HG03175 (cell line): ENCODE measurements around the gene UPK3B.
"Not testable (repeated sequence)": the region's sequence is repeated elsewhere in the genome, so short reads cannot be mapped to it uniquely, and the experiment has no call there.

ENCODE experiments used
- ATAC-seq: cut with Tn5 transposase; IDR thresholded peaks from one replicate; pipeline ENCODE4 v1.9.1; 2021; ENCODE audit warnings: mild to moderate bottlenecking, moderate library complexity; ENCODE audit not compliant: unreplicated experiment

UPK3B gene

DNA sequence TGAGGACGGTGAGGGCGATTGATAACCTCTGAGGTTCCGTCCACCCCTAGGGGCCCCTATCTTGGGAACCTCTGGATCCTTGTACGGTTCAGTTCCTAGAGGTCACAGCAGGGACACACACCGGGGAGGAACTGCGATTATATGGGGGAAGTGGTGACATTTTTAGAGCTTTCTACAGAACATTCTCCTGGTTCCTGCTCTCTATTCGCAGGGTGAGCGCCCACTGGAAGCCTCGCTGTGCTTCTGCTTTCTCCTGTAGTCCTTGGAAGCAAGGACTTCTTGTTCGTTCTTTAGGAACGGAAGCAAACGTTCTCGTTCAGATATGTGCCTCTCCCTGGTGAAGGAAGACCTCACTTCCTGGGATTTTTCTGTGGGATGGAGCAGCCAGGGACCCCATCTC, 22.4 kb upstream of the UPK3B start:
- ATAC-seq: not testable (repeated sequence)

DNA sequence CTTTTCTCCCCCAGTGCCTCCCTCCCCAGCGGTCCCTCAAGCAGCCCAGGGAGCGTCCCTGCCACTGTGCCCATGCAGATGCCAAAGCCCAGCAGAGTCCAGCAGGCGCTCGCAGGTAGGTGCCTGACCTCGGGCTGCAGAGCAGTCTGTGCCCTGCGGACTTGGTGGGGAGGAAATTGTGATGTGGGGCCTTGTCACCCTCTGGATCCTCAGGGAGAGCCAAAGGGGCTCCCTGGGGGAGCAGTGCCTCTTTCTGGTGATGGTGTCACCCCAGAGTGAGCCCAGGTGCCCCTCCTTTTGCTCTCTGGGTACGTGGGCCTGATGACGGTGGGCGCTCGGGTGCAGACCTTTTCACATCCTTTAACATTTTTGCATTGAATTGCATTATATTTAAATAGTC, 18.2 kb upstream of the UPK3B start:
- ATAC-seq: not testable (repeated sequence)

GRCh38 chr7:76495717-76496116, 14.6 kb upstream of the UPK3B start:
- not testable (repeated sequence) for ATAC-seq

DNA sequence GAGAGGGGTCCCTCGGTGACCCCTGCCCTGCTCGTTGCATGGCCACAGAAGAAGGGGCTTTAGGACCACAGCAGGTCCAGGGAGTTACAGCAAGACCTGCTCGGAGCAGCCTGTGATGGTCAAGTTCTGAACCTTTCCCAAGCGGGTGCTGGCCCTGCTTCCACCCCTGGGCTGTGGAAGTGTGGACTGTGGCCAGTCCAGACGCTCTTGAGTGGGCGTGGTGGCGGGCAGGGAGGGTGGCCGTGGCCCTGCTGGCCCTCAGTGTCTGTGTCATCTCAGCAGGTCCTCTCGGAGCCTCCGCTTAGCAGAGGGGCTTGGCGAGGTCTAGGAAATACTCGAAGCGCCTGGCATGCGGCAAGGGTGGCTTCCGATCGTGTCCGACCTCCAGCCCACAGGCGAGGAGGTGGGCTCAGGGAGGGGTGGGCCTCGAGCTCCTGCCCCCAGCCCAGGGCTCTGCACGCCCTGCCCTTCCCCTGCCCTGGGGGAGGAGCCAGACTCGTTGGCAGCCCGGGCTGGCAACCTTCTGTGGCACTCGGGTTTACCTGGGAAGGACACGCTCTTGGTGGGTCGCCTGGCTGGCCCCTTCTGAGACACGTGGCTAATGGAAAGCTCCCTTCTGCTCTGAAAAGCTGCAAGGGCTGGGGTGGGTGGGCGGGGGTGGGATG, 12.3 kb upstream of the UPK3B start:
- not testable (repeated sequence) for ATAC-seq

DNA sequence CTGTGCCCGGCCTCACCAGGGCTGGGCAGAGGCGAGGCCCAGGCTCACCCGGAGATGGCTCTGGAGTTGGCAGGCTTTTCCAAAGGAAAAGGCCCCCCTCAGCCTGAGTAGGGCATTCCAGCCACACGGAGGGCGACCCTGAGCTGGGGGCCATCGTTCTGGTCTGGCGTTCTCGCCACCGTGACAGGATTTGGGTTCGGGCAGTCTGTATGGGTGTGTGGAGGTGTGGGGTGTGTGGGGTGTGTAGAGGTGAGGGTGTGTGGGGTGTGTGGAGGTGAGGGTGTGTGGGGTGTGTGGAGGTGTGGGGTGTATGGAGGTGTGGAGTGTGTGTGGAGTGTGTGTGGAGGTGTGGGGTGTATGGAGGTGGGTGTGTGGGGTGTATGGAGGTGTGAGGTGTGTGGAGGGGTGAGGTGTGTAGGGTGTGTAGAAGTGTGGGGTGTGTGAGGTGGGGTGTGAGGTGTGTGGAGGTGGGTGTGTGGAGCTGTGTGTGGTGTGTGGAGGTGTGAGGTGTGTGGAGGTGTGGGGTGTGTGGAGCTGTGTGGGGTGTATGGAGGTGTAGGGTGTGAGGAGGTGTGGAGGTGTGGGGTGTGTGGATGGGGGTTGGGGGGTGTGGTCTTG, 11.7 kb upstream of the UPK3B start:
- not testable (repeated sequence) for ATAC-seq

GRCh38 chr7:76499201-76499923, 11.0 kb upstream of the UPK3B start:
- ATAC-seq: not testable (repeated sequence)

DNA sequence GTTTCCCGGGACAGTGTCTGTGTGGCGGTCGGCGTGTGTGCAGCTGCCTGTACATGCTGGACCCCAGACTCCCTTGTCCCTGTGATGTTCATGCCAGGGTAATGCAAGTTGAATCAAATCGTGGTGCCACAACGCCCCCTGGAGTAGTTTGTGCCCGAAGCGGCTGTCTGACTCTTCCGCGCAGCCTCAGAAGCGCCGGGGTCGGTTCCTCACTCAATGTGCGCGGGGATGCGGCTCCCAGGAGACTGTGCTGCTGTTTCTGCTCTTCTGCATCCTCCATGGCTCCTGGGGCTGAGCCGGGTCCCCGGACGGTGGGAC, 10.5 kb upstream of the UPK3B start:
- ATAC-seq: not testable (repeated sequence)

DNA sequence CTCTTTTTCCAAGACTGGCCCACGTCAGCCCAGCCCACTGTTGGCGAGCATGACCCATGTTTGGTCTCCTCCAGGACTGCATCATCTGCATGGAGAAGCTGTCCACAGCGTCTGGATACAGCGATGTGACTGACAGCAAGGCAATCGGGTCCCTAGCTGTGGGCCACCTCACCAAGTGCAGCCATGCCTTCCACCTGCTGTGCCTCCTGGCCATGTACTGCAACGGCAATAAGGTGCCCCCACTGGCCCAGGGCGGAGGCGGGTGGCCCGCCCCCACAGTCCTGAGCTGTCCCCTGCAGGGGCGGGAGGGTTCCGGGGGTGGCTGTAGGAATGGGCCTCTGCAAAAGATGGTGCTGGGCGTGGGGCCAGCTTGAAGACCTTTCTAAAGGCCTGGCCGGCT, 8.1 kb upstream of the UPK3B start:
- ATAC-seq: not testable (repeated sequence)

DNA sequence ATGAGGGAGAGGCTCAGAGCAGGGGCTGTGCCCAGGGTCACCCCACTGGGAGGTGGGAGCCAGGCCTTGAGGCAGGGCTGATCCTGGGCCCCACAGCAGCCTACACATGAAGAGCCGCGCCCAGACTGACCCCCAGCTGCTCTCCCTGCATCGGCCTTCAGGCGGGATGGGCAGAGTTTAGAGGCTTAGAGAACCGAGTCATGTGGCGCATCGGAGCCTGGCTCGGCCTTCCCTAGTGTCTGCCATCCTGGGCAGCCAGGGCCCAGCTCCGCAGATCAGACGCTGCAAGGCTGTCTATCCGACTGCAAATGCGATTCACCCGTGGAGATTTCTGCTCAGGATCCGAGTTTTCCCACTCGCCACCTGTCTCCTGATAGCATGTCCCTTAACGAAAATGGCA, 7.5 kb upstream of the UPK3B start:
- not testable (repeated sequence) for ATAC-seq

DNA sequence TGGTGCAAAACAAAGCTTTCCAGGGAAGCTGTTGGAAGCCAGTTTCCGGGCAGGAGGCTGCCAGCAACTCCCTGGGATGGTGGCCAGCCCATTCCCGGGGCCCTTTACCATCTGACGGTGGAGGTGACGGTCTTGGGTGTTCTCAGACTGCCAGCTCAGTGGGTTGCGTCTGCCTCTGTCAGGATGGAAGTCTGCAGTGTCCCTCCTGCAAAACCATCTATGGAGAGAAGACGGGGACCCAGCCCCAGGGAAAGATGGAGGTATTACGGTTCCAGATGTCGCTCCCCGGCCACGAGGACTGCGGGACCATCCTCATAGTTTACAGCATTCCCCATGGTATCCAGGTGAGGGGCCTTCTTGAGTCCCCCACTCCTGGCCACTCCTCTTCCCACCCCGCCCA, 7.1 kb upstream of the UPK3B start:
- ATAC-seq: not testable (repeated sequence)

DNA sequence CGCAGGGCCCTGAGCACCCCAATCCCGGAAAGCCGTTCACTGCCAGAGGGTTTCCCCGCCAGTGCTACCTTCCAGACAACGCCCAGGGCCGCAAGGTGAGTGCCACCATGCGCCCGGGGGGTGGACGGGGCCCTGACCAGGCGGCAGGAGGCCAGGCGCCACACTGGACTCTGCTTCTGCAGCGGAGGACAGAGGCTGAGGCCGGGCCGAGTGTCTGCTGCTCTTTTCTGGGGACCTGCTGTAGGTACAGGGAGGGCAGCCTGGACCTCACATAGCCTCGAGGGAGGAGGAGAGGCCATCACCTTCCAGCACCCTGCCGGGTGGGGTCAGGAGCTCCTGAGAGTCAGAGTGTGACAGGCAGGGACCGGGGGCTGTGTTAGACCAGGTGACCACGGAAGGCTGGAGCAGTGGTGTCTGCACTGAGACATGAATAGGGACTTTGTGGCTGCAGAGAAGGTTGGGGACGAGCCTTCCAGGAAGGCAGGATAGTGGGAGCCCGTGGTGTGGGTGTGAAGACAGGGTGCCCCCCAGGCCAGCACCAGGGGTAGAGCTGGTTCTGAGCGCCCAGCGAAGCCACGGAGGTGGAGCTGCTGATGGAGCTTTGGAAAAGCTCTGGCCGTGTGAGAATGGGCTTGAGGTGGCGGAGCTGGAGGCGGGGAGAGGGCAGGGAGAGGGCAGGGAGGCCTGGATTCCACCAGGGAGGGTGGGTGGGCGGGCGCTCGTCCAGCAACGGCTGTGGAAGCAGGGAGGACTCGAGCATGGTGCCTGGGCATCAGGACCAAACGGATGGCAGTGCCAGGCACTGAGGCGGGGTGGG, 5.8 kb upstream of the UPK3B start:
- not testable (repeated sequence) for ATAC-seq

GRCh38 chr7:76505168-76506080, 4.9 kb upstream of the UPK3B start:
- ATAC-seq: no peak

GRCh38 chr7:76506081-76506440, 4.3 kb upstream of the UPK3B start:
- ATAC-seq: no peak

GRCh38 chr7:76506643-76507042, 3.7 kb upstream of the UPK3B start:
- ATAC-seq: not testable (repeated sequence)

GRCh38 chr7:76507723-76508406, 2.5 kb upstream of the UPK3B start:
- no peak for ATAC-seq

- ATAC-seq: not testable (repeated sequence)
Measured at GRCh38 chr7:76511200-76511910, 1.0 kb downstream of the UPK3B start.

DNA sequence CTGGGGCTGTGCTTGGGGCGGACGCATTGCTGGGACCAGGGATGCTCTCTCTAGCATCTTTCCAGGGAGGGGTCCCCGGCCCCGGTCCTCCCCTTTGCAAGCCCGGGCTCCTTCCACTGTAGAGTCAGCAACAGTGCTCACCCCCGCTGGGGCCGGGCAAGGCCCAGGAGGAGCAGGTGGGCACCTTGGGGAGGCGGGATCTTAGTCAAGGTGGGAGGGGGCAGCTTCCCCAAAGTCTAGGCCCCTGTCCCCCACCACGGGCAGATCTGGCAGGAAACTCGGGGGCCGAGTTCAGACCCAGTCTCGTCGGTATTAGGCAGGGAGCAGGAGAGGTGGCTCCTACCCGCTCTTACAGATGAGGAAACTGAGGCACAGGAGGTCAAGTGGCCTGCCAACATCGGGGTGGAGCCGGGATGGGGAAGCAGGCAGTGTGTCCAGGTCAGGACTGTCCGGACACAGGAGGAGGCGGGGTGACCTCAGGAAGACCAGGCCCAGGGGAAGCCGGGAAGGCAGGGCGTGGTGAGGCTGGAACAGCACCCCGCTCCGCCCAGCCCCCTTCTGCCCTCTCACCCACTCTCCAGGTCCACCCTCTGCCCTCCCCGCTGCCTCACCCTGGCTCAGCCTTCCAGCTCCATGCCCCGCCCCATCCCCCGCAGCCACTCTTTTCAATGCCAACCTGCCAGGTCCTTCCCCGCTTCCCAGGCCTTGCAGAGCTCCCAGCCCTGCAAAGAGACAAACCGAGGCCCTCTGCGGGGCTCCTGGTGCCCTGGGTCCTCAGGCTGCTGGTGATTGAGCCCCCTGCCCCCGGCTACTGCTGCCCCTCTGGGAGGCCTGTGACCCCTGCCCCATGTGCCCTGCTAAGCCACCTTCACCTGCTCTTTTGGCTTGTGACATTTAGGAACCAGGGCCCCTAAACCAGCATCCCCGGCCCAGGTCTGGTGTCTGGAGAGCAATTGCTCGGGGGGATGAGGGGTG, 1.8 kb downstream of the UPK3B start:
- not testable (repeated sequence) for ATAC-seq
